H4 (cell line): Measurements from ENCODE around the gene MRPS24. TPM values are rescaled to one million over a fixed set of nuclear protein-coding genes. Genes with fewer than 3 reads are reported as not detected.
A peak's percentile ranks its signal among the peaks of the same experiment; 100 is the strongest.

Experiments
- DNase-seq: peaks from one replicate; pipeline ENCODE4 v3.0.0-alpha.2; 2015; ENCODE audit warnings: low spot score
- total RNA-seq: library from RNA; depleted of rRNA; stranded (reverse); fragments of >200 nt; shearing (Covaris generic); gene quantifications from 2 replicates; pipeline ENCODE4 v1.2.3, GENCODE V29; 2014

MRPS24 gene
- total RNA-seq, 1 experiment from 2014 or later, result 308 TPM

DNA sequence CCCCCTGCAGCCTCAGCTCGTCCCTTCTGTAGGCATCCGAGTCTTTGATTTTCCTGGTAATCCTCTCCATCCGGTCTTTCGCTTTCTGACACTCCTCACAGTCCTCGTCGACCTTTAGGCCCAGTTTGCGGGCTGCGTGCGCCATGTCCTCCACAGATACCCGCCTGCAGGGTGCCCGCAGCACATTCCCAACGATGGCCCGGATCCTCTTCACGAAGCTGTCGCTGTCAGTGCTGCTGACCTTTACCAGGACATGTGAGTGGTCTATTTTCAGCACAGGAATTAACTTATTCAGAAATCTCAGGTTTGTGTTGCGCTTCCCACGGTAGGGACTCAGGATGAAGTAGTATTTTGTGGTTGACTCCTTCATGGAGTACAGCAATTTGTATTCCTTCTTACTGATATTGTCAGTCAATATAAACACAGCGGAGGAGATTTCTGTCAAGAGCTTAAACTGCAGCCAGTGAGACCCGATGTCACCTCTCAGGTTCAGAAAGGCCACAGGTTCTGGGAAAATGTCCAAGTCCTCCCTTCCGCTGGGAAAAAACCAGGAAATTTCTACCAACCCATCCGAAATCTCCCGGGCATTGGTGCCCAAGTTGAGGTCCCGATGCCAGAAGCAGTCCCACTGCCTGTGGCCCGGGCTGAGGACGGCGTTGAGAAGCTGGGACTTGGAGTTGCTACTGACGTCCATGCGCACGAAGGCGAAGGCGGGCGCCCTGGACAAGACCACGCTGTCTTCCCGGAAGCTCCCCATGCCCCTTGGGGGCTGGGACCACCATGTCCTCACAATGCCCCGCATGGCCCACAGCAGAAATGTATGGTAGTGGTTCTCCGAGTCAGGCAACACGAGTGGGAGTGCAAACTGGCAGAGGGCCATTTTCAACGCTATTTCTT is 8.9 kb upstream of the MRPS24 start:
- DNase-seq, result no peak

DNA sequence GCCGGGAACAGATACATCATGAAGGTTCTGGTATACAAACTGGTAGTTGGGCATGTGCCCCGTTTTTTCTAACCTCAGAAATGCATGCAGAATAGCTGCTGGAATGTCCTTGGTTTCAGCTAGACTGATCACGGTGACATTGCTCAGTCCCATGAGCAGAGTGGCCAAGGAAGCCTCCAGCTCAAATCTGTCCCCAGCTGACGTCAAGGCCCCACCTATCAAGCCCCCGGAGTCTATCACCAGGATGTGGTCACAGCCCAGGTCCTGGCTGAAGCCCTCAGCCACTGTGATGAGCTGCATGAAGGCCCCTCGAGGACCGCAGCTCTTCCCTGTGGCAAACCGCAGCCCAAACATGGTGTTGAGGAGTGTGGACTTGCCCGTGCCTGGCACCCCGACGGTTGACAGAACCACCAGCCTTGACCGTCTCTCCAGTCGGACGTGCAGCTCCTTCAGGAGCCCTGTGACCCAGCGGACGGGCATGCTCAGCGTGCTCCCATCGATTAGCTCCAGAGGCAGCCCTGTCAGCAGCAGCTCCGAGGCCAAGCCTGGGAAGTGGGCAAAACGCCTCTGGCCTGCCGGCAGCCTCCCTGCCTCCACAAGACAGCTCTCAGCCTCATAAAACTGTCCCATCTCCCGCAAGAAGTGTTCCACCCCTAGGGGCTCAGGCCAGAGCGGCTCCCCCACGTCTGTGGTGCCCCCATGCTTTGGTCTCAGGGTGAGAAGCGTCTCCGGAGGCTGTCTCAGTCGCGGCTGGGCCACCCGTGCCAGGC is 7.8 kb upstream of the MRPS24 start:
- no peak for DNase-seq

DNA sequence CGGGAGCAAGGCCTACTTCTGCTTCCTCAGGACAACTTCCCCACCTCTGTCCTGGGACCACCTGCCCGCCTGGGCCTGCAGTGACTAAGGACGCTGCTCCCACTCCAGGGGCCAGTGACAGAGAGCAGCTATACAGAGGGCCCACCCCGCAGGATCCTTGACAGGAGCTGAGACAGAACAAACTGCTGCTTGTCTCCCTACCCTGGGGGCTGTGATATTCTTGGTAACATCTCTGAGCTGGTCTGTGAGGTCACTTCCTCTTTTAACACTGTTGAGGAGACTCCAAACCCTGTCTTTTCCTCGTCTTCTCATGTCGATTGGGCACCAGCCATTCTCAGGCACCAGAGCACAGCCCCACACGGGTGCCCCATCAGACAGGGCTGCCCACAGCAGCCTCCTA is 6.9 kb upstream of the MRPS24 start:
- DNase-seq, result no peak

DNA sequence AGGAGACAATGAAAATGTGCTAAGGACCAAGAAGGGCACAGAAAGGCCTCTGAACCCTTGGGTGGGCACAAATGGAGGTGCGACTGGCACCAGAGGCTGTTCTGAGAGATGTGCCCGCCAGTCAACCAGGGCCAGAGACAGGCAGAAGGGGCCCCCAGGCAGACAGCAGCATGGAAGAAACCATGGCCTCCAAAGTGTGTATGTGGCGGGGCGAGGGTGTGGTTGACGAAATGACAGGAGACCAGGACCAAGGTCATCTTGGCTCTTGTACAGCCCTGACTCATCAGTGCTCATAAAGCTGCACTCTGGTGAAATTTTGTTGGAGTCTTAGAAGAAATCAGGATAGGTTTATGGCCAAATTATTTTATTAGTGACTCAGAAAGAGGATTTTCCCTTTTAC is 4.0 kb upstream of the MRPS24 start:
- DNase-seq, result peak; percentile 76

DNA sequence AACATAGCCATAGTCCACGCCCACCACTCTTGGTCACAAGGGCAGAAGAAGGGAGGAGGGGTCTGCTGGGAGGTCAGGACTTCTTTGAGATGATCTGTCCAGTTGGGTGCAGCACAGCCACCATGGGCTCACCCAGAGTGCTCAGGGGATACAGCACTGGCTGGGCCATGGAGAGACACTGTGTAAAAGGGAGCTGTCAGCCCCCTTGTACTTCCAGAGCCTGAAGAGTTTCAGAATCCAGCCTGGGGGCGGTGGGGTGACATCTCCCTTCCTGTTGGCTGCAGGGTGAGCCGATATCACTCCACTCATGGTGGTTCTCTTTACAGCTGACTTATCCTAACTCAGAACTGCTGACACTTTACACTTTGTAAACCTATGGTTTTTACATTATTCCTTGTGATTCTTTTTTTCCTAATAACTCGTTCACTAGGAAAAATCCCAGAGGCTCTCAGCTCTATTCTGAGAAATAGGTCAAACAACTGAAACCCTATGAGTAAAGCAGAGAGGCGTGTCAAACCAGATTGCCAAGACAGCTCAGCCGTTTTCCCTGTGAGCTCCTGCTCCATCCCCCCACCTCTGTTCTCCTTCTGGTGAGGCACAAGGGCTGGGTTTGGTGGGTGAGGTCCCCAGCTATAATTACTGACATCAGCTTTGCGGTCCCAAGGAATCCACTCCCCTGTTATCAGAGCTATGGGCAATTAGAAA is 3.2 kb upstream of the MRPS24 start:
- peak; percentile 89 for DNase-seq

DNA sequence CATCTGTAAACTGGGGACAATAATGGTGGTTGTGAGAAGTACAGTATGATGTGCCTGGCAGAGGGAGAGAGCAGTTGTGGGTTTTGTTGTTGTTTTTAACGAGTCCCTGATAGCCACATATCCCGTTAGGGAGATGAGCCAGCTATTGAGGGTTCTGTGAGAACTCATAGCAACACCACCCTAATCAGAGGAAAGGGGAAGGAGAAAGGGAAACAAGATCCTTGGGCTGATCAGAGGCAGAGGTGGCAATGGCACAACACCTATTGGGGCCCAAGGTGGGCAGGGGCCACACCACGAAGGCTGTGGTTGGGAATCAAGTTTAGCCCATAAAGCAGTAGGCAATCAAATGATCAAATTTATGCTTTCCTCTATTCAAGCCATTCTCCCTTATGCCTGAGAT is 1.7 kb upstream of the MRPS24 start:
- DNase-seq, result no peak

DNA sequence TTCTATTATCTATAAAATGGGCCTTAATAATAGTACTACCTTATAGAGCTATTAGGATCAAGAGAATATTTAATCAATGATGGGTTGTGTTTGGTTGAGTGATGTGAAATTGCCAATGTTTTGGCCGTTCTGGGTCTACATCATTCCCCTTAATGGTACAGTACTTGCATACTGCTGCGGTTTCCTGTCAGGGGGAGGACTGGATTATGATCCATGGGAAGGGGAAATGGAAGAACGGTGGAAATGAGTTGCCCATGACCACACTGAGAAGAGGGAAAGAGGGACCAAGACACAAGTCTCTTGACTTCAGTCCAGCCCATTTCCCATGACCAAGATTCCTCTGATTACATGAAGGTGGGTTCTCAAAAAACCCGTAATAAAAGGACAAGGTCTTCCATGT is 999 bp upstream of the MRPS24 start:
- DNase-seq, result no peak

DNA sequence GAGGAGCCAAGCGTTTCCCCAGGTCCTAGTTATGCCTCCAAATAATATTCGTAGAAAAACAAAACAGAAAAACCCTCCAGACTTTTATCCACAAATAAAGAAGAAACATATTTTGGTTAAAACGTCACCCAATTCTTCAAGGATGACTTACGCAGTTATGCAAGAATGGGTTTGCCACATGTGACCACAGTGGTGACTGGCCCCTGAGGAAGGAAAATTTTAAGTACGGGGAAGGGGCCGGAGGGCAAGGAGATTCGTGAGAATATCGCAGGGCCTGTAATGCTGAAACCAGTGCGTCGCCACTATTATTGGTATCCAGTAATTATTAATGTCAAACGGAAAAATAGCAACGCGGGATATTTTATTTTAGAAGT is 537 bp upstream of the MRPS24 start:
- peak; percentile 93 for DNase-seq

DNA sequence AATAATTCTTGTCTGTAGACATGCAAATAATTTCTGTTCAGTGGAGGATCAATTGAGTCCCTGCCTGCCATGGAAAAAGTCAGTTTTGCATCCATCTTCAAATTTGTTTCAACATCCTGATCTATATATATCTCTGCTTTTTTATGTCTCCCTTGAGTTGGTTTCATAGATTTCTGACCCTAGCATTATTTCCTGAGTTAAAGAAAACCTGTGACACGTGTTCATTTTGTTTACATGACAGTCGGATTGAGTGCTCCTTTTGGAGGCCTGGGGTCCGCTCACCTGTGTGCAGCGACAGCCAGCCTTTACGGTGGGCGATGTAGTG is 674 bp downstream of the MRPS24 start:
- DNase-seq, result no peak

DNA sequence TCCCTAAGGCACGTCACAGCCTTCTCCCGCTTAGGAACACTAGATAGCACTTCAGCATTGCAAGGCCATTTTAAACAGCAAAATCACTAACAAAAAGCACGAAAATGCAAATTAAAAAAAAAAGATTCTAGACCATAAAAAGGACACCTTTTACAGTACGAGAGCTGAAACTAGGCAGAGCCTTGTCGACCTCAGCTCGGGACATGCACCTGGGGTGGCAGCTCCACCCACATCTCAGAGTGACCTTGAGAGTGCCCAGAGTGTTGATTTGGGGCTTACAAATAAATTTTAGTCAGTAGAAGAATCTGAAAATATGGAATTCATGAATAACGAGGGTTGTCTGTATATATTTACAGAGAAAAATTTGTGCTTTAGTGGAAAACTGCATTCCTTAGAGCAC is 1.1 kb downstream of the MRPS24 start:
- DNase-seq, result no peak

DNA sequence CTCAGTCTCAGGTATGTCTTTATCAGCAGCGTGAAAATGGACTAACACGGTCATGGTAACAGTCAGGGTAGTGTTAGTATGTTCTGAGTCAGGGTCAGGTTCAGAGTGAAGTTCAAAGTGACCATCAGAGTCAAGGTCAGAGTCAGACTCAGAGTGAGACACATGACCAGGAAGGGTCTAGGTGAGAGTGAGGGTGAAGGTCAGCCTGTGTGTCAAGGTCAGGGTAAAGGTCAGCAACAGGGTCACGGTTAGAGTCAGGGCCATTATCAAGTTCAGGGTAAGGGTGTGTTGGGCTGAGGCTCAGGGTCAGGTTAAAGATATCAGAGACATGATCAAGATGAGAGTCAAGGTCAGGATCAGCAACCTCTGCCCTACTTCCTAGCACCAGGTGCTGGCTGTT is 4.0 kb downstream of the MRPS24 start:
- no peak for DNase-seq

DNA sequence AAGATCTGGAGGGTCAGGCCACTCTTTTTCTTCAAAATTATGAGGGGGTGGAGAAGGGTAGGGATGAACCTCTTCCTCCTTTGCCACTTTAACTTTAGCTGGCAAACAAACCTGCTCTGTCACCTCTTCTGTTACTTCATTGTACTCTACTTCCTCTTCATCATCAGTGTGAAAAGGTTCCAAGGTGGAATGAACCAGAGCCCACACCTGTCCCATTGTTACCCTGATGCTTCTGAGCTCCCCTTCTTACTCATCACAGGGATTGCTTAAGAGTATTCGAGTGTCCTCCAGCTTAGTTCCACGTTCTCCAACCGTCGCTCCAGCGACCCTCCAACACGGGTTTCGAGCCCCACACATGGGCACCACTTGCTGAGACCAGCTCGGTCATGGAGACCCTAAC is 5.2 kb downstream of the MRPS24 start:
- no peak for DNase-seq

DNA sequence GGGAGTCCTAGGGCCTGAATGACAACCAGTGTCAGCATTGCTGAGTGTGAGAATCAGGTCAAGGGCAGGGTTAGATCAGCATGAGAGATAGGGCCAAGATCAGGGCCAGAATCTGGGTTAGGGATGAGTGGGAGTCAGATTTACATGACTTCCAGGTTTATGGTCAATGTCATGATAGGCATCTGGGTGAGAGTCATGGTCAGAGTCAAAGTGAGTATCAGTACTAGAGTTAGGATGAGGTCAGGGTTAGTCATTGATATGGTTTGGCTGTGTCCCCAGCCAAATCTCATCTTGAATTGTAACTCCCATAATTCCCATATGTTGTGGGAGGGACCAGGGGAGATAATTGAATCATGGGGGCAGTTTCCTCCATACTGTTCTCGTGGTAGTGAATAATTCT is 12.3 kb downstream of the MRPS24 start:
- DNase-seq, result no peak

DNA sequence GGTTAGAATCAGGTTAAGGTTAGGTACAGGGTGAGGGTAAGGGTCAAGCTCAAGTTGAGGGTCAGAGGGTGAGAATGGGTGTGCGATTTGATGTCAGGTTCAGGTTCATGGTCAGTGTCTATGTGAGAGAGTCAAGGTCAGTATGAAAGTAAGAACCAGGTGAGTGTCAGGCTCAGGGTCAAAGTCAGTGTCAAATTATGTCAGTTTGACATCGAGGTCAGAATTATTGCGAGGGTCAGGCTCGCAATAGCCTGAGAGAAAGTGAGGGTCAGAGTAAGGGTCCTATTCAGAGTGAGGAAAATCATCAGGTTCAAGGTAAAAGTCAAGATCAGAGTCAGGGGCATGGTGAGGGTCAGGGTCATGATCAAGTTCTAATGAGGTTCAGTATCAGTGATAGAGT is 13.0 kb downstream of the MRPS24 start:
- DNase-seq, result no peak

DNA sequence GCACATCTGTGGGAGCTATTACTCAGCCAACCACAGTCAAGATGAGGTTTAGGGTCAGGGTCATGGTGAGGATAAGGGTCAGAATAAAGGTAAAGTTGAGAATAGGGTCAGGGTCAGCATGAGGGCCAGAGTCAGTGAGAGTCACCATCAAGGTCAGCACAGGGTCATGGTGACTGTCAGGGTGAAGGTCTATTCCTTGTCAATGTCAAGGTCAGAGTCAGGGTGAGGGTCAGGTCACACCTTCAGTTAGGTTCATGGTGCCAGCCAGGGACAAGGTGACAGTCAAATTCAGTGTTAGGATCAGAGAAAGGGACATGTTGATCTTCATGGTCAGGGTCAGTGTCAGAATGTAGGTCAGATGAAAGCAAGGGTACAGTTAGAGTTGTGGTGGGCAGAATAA is 14.1 kb downstream of the MRPS24 start:
- DNase-seq, result no peak

DNA sequence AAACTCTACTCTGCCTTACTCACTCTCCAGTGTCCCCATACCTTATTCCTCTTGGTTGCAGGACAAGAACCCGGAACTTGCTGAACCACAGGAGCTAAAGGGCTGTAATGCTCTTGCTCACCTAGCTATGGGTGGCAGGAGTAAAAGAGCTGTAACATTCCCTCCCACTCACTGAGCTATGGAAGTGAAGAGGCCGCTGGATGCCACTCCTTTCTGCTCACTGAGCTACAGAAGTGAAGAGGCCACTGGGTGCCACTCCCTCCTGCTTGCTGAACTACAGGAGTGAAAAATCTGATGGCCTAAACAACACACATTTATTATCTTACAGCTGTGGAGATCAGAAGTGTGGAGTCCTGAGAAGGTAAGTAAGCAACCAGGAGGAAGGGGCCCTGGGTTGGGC is 17.5 kb downstream of the MRPS24 start:
- DNase-seq, result no peak

DNA sequence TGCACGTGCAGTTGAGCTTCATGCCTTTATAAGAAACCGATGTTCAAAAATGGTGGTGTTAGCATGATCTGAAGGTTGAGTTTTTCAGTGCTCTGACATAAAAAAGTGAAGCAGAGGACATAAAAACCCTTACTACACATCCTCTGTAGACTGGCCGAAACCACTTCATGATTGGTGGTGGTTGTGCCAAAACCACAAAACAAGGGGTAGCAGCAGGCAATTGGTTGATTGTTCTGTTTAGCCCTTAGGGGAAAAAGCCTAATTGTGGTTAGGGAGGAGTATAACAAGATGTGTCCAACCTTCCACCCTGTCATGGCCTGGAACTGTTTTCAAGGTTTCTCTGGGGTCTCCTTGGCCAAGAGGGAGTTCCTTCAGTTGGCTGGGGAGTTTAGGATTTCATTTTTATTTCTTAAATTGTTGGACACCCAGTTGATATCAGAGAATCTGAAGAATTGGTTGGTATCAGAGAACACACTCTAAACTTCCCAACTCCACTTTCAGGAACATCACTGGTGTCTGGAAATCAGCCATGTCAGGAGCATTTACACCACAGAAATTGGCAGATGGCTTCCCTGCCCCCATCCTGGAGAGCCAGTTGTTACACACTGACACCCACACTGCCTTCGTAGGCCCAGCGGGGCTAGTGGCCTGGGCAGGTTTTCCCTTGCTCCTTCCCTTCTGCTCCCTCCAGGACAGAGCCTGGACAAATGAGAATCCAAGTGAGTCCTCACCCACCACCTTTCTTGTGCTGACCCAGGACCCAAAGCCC is 18.8 kb downstream of the MRPS24 start:
- DNase-seq, result peak; percentile 86

DNA sequence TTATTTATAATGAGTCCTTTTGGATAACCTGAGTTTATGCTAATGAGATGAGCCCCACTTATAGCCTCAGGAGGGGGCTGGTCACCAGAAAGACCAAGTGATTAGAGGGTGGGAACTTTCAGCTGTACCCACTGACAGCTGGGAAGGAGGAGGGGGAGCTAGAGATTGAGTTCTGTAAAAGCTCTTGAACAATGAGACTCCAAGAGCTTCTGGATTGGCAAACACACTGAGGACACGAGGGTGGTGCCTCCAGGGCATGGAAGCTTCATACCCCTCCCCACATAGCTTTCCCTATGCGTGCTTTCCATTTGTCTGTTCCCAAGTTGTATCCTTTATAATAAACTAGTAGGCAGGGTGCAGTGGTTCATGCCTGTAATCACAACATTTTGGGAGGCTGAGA is 20.3 kb downstream of the MRPS24 start:
- DNase-seq, result no peak

DNA sequence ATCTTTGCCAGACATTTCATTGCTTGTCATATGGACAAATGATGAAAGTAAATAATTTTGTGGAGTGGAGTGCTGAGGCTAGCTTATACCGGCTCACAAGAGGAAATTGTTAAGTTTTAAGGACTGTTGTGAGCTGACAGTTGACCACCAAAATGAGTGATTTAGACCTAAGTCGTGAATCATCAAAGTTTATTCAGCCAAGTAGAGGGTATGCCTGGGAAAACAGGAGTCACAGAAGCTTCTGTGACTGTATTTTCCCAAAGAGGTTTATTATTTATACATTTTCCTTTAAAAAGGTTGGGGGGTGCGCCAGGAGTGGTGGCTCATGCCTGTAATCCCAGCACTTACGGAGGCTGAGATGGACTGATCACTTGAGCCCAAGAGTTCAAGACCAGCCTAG is 21.8 kb downstream of the MRPS24 start:
- DNase-seq, result no peak

DNA sequence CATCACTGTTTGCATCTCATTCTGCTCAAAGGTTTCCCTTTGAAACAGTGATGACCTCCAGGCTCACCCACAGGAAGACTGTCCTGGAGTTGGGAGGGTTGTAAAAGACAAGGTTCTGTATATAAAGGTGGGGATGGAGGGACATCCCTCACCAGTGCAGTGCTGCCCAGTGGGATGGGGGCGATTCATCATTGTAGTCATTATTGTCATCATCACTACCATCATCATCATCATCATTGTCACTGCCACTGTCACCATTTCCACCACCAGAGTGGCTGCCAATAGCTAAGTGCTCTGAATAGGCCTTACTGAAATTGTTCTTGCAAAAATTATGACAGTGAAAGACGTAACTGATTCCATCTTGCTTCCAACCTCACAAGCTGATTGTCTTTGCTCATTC is 24.7 kb downstream of the MRPS24 start:
- DNase-seq, result no peak

DNA sequence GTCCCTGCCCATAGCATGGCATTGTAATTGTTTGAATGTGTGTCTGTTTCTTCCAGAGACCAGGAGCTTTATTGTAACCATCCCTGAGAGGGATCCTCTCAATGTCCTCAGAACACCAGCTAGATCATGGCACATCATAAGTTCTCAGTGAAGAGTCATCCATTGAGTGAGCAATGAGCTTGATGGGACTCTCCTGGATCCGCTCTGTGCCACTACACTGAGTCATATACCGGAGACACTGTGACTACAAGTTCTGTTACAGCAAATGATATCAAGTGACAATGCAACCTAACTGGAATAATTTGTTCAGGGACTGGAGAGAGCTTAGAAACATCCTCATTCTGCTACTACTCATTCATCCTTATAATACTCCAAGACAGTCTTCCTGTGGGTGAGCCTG is 25.1 kb downstream of the MRPS24 start:
- no peak for DNase-seq

DNA sequence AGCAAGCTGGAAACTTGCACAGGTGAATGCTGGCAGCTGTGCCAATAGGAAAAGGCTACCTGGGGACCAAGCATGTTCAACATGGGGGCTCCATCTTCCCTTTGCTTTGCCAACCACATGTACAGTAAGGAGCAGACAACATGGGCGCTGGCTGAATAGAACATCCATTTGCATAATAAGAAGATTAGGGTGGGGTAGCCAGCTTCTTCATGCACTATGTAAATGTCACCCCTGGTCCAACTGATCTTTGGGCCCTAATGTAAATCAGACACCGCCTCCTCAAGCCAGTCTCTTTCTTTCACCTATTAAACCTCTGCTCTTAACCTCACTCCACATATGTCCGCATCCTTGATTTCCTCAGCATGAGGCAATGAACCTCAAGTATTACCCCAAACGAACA is 26.0 kb downstream of the MRPS24 start:
- DNase-seq, result no peak
